ENCODE data around the gene NMNAT3.

The NMNAT3 gene

DNA sequence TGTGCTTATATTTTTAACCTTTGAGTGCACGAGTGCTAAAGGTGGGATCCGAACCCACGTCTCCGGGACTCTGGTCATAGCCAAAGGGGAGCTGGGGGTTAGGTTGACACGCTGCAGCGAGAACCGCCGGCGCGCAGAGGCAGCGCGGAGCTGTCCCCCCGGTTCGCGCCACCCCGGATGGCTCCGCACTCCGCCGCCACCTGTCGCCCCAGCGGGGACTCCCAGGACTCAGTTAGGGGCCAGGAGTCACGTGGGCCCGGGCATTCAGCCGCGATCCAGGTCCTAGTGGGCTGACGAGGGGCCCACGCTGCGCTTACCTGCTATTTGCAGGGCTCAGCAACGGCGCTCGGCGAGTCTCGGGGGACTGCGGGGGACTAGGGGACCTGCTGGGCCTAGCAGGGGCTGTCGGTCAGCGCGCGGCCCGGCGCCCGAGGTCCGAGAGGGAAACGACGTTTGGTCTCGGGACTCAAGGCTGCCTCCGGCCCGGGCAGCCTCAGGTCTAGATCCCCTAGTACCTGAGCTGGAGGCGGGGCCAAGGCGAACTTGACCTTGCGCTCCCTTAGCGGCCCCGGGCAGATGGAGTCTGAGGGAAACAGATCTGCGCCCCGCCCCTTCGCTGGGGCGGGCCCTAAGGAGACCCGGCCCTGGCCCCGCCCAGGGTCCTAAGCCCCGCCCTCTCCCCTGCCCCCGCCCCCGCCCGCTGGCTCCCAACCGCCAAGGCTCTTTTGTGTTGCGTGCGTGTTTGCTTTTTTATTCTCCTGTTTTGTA, at the start of gene NMNAT3:
NMNAT3 (minus strand) TSS at position 585 of the 768 bp plus-strand sequence. CDS start 50,248 bp downstream, outside the sequence.
- peak; percentile 45 to 79 (median 66) for DNase-seq (ENCODE audit: low read depth in 3 of 3)

DNA sequence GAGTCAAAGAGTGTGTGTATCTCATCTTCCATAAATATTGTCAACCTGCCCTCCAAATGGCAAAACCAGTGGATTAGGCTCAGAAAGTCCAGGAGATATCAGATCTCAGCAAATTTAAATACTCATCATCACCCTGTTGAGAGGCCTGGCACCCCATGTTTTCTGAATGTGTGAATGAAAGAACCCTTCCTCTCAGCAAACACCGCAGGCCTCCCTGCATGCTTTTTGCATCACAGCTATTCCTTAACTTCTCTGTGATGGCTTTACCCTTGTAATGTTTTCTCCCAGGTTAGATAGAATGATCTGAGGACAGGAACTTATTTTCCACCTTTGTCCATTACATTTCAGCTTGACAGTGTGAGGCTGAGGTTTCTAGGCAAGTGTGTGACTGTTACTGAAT, 43.6 kb upstream of the NMNAT3 start:
- DNase-seq (ENCODE audit: low read depth in 3 of 3) = no peak

- no peak for DNase-seq (ENCODE audit: low read depth in 3 of 3)
Observed at GRCh38 chr3:139718415-139718814, 40.6 kb upstream of the NMNAT3 start.

- no peak for DNase-seq (ENCODE audit: low read depth in 3 of 3)
Observed at GRCh38 chr3:139716908-139717485, 39.2 kb upstream of the NMNAT3 start.

DNA sequence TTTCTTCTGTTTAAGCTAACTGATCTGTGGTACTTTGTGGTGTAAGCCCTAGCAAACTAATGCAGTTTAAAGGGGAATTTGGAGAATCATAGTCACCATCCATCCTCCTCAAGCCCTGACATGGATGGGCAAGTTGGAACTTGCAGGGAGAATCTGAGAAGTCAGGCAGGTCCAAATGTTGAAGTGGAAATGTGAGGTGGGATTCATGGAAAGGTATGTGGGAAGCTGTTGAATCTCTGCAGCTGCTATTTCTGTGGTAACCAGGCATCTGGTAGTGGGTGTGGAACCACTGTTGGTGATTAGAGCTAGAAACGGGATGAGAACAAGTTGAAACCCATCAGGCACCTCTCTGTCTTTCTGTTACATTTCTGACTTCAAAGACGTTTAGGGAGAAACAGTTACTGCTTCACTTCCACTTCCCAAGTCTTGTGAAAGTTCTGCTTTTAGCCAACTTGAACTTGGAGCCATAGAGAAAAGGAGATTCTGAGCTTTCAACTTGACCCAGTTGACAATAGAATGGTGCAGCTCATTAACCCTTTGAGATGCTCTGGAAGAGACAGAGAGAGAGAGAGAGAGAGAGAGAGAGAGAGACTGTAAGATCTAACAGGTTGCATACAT, 38.1 kb upstream of the NMNAT3 start:
- no peak for DNase-seq (ENCODE audit: low read depth in 3 of 3)

DNA sequence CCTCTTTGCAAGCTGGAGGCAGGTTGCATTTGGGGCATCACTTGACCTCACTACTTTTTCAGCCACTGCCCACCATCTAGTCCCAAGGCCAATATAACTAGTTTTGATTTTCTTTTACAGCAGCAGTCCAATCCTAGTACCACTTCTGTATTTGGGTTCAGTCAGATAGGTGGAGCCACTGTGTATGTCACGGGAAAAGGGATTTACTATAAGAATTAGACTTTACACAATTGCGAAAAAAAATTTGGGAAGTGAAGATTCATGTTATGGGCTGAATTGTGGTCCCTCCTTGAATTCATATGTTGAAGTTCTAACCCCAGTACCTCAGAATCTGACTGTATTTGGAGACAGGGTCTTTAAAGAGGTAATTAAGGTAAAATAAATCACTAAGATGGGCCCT, 37.4 kb upstream of the NMNAT3 start:
- DNase-seq (ENCODE audit: low read depth in 3 of 3) = no peak

DNA sequence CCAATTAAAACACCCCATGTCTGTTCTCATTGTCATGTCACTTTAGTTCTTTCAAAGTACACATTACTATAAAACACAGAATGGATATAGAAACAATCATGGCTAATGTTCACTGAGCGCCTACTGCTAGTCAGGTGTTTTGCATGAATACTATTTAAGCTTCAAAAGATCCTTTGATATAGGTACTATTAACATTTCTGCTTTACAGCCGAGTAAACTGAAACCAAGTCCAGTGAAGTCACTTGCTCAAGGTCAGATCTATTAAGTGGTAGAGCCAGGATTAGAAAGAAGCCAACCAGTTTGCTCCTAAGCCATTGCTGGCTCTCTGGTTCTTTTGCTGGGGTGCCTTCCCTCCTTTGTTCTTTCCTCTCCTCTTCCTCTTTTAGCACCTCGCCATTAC, 32.4 kb upstream of the NMNAT3 start:
- DNase-seq (ENCODE audit: low read depth in 3 of 3) = no peak

DNA sequence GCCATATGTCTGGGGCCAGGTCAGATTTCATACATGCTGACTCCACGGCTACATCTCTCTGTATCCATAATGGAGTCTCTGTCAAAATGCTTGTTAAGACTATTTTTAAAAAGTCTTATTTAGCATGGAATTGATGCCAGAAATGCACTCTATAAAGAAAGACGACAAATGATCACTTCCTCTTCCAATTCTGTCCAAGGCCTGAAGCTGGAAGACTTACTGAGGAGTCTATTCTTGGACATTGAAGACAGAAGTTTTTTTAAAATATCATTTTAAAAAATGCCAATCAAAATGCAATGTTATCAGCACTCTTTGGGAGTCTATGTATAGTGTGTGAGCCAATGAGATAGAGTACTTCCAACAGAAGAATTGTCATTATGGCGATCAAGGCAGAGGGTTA, 27.9 kb upstream of the NMNAT3 start:
- no peak for DNase-seq (ENCODE audit: low read depth in 3 of 3)

DNA sequence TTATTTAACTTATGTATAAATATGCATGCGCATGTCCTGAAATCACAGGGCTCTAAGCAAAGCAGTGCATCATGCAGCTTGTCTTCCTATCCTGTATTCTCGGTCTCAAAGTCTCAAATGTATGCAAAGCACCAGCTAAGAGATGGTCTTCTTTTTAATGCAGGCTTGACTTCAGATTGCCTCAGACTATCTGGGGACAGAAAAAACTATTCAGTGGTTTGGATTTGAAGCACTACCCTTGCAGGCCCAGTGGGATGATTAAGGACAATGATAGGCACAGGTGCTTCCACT, 18.5 kb upstream of the NMNAT3 start:
- no peak for DNase-seq (ENCODE audit: low read depth in 3 of 3)

DNA sequence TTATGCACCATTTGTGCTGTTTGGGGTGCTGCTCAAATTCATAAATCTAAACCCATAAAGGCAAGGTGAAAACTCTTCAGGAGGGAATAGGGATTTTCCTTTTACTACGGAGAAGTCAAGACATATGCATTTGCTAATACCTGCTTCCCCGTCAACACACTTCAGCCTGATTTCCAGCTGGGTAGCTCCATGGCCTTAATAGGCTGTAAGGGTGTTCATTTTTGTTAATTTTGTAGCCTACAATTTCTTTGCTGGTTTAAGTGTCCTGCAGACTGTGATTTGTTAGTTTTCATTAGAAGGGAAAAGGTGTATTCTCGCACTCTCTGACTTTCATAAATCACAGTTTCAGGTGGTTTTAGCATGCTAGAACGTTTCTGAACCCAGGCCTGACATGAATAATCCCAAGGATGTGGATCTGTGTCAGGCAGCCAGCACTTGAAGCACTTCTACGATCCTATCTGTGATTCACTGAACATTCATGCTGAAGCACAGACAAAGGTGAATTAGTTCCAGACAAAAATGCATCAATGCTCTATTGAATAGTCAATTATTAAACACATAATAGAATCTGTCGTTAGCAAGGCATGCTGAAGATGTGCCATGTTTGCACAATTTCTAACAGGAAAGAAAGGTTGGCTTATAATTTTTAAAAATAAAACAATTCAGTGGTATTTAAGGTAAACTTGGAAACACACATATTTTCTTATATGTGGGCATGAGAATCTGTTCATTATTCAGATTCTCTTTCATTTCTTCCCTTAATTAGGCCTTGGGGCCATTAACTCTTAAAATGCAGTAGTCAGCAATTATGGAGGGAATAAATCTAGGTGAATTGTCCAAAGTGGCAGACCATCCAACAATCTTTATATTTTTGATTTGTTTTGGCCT, 17.9 kb upstream of the NMNAT3 start:
- no peak for DNase-seq (ENCODE audit: low read depth in 3 of 3)

GRCh38 chr3:139695007-139695406, 17.2 kb upstream of the NMNAT3 start:
- DNase-seq (ENCODE audit: low read depth in 3 of 3) = no peak

DNA sequence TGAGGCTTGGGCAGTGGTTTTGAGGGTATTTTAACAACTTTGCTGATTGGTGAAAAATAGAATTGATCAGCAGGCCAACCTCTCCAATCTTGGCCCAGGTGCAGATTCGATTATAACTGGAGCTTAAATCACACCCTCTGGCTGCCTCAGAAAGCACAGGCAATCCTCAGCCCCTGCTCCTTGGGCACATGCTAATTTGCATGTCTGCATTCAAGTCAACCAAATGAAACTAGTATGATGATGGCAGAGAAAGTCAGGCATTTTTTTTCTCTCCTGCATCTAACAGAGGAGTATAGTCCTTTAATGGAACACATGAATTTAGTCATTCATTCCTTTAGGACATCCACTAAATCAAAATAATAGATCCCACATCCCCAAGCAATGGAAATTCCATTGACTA, 16.8 kb upstream of the NMNAT3 start:
- no peak for DNase-seq (ENCODE audit: low read depth in 3 of 3)

GRCh38 chr3:139691619-139692018, 13.8 kb upstream of the NMNAT3 start:
- DNase-seq (ENCODE audit: low read depth in 3 of 3) = no peak

- DNase-seq (ENCODE audit: low read depth in 3 of 3) = no peak
Observed at GRCh38 chr3:139689708-139690228, 12.0 kb upstream of the NMNAT3 start.

- no peak for DNase-seq (ENCODE audit: low read depth in 3 of 3)
Observed at GRCh38 chr3:139689122-139689521, 11.3 kb upstream of the NMNAT3 start.

GRCh38 chr3:139687431-139687830, 9.7 kb upstream of the NMNAT3 start:
- no peak for DNase-seq (ENCODE audit: low read depth in 3 of 3)

GRCh38 chr3:139686624-139687023, 8.9 kb upstream of the NMNAT3 start:
- no peak for DNase-seq (ENCODE audit: low read depth in 3 of 3)

GRCh38 chr3:139686206-139686605, 8.4 kb upstream of the NMNAT3 start:
- DNase-seq (ENCODE audit: low read depth in 3 of 3) = no peak

- DNase-seq (ENCODE audit: low read depth in 3 of 3) = no peak
Observed at GRCh38 chr3:139679220-139679775, 1.5 kb upstream of the NMNAT3 start.

- DNase-seq (ENCODE audit: low read depth in 3 of 3) = no peak
Observed at GRCh38 chr3:139676632-139677387, 962 bp downstream of the NMNAT3 start.

GRCh38 chr3:139676108-139676507, 1.7 kb downstream of the NMNAT3 start:
- no peak for DNase-seq (ENCODE audit: low read depth in 3 of 3)
